Measurements from ENCODE around the gene PCYOX1L.
A peak's percentile ranks its signal among the peaks of the same experiment; 100 is the strongest.
"Not testable (repeated sequence)": the region's sequence is repeated elsewhere in the genome, so short reads cannot be mapped to it uniquely, and the experiment has no call there.

The PCYOX1L gene

GRCh38 chr5:149392718-149393117 lies 34.9 kb downstream of the PCYOX1L start:
- peak; percentile 25 to 51 for ATAC-seq (replicated peaks)

DNA sequence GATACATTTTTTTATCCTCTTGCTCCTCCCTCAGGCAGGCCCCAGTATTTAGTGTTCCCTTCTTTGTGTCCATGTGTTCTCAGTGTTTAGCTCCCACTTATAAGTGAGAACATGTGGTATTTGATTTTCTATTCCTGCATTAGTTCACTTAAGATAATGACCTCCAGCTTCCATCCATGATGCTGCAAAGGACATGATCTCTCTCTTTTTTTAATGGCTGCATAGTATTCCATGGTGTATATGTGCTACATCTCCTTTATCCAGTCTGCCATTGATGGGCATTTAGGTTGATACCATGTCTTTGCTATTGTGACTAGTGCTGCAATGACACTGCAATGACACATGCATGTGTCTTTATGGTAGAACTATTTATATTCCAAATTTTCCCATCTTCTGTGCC lies 37.1 kb downstream of the PCYOX1L start:
- H3K4me3 Mint-ChIP-seq; H3K9me3 Mint-ChIP-seq; ATAC-seq (replicated peaks); H3K36me3 Mint-ChIP-seq; DNase-seq; H3K4me1 Mint-ChIP-seq; H3K27ac Mint-ChIP-seq; H3K27me3 Mint-ChIP-seq: not testable (repeated sequence)

More at GRCh38 chr5:149392718-149393117, 34.9 kb downstream of the PCYOX1L start:
- Mint-ChIP-seq H3K4me3 (no peak overlapping the region), H3K27me3 (peaks cover 0 to 1% of the 10 kb centered on the region in 2 donors), H3K9me3 (no peaks in the 10 kb centered on the region), H3K36me3 (no peaks in the 10 kb centered on the region), H3K4me1 (no peaks in the 10 kb centered on the region), H3K27ac (no peak overlapping the region)
- DNase-seq, result no peak

DNA sequence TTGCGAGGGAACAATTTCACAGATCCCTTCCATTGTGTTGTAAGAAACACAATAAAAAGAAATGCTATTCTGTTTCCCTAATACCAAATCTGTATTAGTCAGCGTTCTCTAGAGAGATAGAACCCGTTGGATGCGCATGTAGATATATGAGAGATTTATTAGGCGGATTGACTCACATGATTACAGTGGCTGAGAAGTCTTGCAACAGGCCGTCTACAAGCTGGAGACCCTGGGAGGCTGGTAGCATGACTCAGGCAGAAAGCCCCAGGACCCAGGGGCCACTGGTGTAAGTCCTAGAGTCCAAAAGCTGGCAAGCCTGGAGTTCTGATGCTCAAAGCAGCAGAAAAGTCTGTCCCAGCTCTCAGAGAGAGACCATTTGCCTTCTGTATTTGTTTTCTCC lies 39.7 kb downstream of the PCYOX1L start:
- ATAC-seq (replicated peaks) (no peak), DNase-seq (no peak)
- Mint-ChIP-seq H3K4me3 (no peak overlapping the region), H3K27ac (no peak overlapping the region), H3K9me3 (no peaks in the 10 kb centered on the region), H3K27me3 (peaks cover 0 to 9% of the 10 kb centered on the region in 2 donors), H3K4me1 (no peaks in the 10 kb centered on the region), H3K36me3 (no peaks in the 10 kb centered on the region)

GRCh38 chr5:149398747-149399266 lies 41.0 kb downstream of the PCYOX1L start:
- H3K36me3 Mint-ChIP-seq; H3K27me3 Mint-ChIP-seq; H3K9me3 Mint-ChIP-seq; H3K4me3 Mint-ChIP-seq; H3K27ac Mint-ChIP-seq; ATAC-seq (replicated peaks); H3K4me1 Mint-ChIP-seq; DNase-seq: not testable (repeated sequence)

- ATAC-seq (replicated peaks) (no peak), DNase-seq (no peak)
- Mint-ChIP-seq H3K9me3 (no peaks in the 10 kb centered on the region), H3K4me1 (no peaks in the 10 kb centered on the region), H3K4me3 (no peak overlapping the region), H3K27ac (no peak overlapping the region), H3K36me3 (no peaks in the 10 kb centered on the region), H3K27me3 (peaks cover 0 to 9% of the 10 kb centered on the region in 2 donors)
Measured at GRCh38 chr5:149399775-149400174, 41.9 kb downstream of the PCYOX1L start.

DNA sequence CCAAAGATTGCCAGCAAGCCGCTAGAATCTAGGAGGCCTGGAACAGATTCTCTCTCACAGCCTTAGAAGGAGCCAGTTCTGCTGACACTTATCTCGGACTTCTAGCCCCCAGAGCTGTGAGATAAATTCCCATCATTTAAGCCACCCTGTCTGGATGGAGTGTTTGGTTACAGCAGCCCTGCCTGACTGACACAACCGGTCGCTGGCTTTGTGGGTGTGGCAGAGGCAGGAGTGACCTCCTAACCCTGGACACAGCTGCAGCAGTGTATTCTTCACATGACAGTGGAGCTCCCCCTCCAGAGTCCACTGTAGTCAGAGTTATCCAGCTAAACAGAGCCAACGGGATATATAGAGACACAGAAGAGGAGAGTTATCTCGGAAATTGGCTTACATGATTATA lies 42.5 kb downstream of the PCYOX1L start:
- no peak overlapping the region for H3K4me3 Mint-ChIP-seq
- no peak for DNase-seq
- H3K27me3 Mint-ChIP-seq, result peaks cover 0 to 9% of the 10 kb centered on the region in 2 donors
- no peaks in the 10 kb centered on the region for H3K36me3 Mint-ChIP-seq
- no peaks in the 10 kb centered on the region for H3K9me3 Mint-ChIP-seq
- no peak for ATAC-seq (replicated peaks)
- no peaks in the 10 kb centered on the region for H3K4me1 Mint-ChIP-seq
- H3K27ac Mint-ChIP-seq, result no peak overlapping the region

GRCh38 chr5:149401051-149401450 lies 43.2 kb downstream of the PCYOX1L start:
- Mint-ChIP-seq H3K4me3 (no peak overlapping the region), H3K36me3 (no peaks in the 10 kb centered on the region), H3K27me3 (peaks cover 0 to 9% of the 10 kb centered on the region in 2 donors), H3K4me1 (no peaks in the 10 kb centered on the region), H3K27ac (no peak overlapping the region), H3K9me3 (no peaks in the 10 kb centered on the region)
- no peak for DNase-seq
- no peak for ATAC-seq (replicated peaks)

DNA sequence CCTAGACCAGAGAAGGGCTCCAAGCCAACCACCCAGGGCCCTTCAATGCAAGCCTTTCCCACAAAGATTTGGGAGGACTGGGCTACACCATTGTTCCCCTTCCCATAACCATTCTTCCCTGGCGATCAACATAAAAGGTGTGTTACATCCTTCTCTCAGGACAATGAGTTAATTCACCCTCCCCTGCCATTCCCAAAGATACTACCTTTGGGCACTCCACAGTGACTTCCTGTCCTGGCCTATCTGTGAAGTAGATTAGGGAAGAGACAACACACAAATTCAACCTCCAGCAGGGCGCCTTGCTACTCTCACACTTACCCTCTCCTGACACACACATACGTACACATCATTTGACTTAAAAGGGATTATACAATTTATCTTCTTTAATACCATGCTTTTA lies 44.4 kb downstream of the PCYOX1L start:
- Mint-ChIP-seq H3K36me3 (no peaks in the 10 kb centered on the region), H3K4me1 (no peaks in the 10 kb centered on the region), H3K27me3 (peaks cover 0 to 9% of the 10 kb centered on the region in 2 donors), H3K27ac (no peak overlapping the region), H3K9me3 (no peaks in the 10 kb centered on the region), H3K4me3 (no peak overlapping the region)
- ATAC-seq (replicated peaks) (no peak), DNase-seq (no peak)

DNA sequence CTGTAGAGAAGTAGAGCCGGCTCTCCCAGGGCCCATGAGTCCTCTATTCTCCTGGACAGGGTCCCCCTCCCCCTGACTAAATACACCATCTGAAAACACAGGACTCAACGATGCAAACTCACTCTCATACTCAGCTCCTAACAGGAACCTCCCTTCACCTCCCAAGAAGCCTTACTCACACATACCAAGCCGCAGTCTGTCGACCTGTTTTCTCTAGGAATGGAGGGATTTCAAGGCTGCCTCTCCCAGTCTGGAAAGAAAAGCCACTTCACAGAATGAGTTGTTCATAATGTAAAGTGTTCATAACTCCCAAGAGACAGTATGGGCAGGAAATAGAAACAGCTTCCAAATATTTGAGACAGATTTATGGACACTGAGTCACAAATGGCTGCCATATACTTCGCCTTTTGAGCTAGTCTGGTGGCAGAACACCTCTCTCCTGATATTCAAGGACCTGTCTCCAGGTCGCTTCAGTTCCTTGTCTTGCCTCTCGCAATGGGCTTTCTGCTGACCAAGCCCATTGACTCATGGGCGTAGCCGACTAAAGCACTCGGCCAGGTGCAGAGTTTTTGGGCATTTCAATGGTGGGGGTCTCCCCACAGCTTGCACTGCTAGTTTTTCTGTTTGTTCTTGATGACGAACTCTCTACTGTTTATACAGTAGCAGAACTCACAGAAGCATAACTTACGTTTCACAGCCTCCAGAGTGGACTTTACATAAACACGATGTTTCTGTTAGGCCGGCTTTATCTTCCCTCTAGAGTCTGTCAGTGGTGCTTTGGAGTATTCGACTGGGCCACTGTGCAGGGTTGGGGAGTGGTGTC lies 46.3 kb downstream of the PCYOX1L start:
- Mint-ChIP-seq H3K27me3 (peaks cover 4 to 5% of the 10 kb centered on the region in 2 donors), H3K36me3 (no peaks in the 10 kb centered on the region), H3K4me1 (no peaks in the 10 kb centered on the region), H3K27ac (no peak overlapping the region), H3K9me3 (no peaks in the 10 kb centered on the region), H3K4me3 (no peak overlapping the region)
- ATAC-seq (replicated peaks) (no peak), DNase-seq (no peak)

DNA sequence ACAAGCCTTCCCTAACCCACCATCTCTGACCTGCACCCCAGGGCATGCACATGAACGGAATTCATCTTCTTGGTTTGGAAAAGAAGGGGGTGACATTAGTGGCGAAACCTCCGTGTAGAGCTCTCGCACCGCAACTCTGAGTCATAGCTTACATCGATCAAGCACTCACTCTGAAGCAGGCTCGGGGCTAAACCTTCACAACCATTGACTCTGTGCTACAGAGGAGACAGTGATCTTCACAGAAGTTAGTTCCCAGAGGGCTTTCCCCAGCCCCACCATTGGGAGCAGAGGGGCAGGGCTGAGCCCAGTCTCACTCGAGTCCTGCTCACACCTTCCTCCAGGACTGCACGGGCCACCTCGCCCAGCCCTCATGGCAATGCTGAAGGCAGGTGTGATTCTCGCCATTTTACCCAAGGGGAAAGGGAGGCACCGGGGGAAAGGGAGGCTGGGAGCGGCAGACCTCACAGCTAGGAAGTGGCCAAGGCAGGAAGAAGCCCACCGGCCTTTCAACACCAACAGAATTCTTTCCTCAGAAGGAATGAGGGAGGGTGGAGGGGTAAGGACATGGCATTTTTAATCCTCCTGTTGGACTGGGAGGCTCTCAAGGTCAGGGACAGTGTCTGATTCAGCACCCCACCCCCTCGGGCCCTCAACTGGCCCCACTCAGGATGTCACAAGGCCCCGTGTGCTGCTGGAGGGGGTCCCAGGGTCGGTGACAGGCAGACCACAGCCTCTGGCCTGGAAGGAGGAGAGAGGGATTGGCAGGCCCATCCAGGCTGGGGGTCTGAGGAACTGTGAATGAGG lies 47.1 kb downstream of the PCYOX1L start:
- ATAC-seq (replicated peaks) (no peak), DNase-seq (no peak)
- Mint-ChIP-seq H3K27ac (no peak overlapping the region), H3K4me3 (no peak overlapping the region), H3K36me3 (no peaks in the 10 kb centered on the region), H3K27me3 (peaks cover 4 to 5% of the 10 kb centered on the region in 2 donors), H3K4me1 (no peaks in the 10 kb centered on the region), H3K9me3 (no peaks in the 10 kb centered on the region)

GRCh38 chr5:149405550-149406202 lies 47.8 kb downstream of the PCYOX1L start:
- H3K9me3 Mint-ChIP-seq, result no peaks in the 10 kb centered on the region
- no peaks in the 10 kb centered on the region for H3K36me3 Mint-ChIP-seq
- H3K4me3 Mint-ChIP-seq, result no peak overlapping the region
- H3K27ac Mint-ChIP-seq, result no peak overlapping the region
- no peak for DNase-seq
- peaks cover 4 to 5% of the 10 kb centered on the region in 2 donors for H3K27me3 Mint-ChIP-seq
- no peak for ATAC-seq (replicated peaks)
- H3K4me1 Mint-ChIP-seq, result no peaks in the 10 kb centered on the region

DNA sequence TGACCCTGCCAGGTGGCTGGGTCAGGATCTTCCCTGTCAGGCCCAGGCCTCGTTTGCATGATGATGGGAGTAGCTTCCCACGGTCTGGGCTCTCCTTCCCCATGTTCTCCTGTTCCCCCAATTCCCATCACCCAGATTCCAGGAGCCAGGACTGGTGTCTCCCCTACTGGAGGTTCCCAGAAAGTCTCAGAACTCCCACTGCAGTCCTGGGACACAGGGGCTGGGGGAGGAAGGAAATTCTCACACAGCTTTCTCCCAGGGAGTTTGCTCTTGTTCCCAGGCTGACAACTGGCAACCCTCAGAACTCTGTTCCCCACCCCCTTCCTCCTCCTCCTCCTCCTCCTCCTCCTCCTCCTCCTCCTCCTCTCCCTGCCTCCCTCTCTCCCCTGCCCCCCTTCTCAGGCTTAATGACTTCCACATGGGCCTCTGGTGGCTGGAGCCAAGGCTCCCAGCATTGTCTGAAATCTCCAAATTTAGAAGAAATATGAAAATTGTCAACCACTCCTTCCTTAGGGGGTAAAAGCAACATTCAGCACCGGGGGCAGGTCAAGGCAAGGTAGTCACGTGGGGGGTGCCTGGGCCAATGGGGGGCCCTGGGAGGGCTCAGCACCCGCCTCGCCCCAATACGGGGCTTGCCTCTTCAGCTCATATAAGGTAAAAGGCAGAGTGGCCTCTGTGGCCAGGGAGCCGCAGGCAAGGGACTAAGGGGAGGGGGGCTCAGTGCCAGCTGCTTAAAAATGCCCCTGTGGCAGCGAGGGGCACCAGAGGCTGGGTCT lies 48.5 kb downstream of the PCYOX1L start:
- no peaks in the 10 kb centered on the region for H3K36me3 Mint-ChIP-seq
- ATAC-seq (replicated peaks), result no peak
- peaks cover 4 to 5% of the 10 kb centered on the region in 2 donors for H3K27me3 Mint-ChIP-seq

GRCh38 chr5:149406979-149407306 lies 49.1 kb downstream of the PCYOX1L start:
- Mint-ChIP-seq H3K4me3 (no peak overlapping the region), H3K36me3 (no peaks in the 10 kb centered on the region), H3K27ac (no peak overlapping the region), H3K27me3 (peaks cover 4 to 5% of the 10 kb centered on the region in 2 donors), H3K4me1 (no peaks in the 10 kb centered on the region), H3K9me3 (no peaks in the 10 kb centered on the region)
- DNase-seq, result no peak
- no peak for ATAC-seq (replicated peaks)

More for the DNA sequence above, 48.5 kb downstream of the PCYOX1L start:
- no peaks in the 10 kb centered on the region for H3K4me1 Mint-ChIP-seq
- no peak overlapping the region for H3K4me3 Mint-ChIP-seq
- H3K9me3 Mint-ChIP-seq, result no peaks in the 10 kb centered on the region
- DNase-seq, result no peak
- H3K27ac Mint-ChIP-seq, result no peak overlapping the region
